IPS DF 19.7 (cell line): ENCODE measurements around the gene NTMT1.

Experiments used
- DNase-seq: peaks from one replicate; pipeline ENCODE4 v3.0.0-alpha.2; 2013; ENCODE audit warnings: low read depth, low spot score

The NTMT1 gene

DNA sequence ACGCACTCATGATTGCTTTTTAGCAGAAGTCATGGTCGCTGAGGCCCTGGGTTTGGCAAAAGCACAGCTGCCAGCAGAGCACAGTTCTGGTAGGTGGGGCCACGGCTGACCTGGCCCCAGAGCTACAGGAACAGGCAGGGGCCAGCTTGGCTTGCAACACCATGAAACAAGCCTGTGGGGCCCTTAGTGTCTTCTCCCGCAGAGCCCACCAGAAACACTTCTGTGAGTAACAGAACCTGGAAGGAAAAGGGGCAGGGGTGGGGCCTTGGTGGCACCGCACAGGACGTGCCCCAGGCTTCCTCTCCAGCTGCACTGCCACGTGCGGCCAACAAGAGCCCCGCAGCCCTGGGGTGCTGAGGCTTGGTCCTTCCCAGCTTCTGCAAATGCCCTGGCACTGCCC lies 11.1 kb downstream of the NTMT1 start:
- no peak for DNase-seq

DNA sequence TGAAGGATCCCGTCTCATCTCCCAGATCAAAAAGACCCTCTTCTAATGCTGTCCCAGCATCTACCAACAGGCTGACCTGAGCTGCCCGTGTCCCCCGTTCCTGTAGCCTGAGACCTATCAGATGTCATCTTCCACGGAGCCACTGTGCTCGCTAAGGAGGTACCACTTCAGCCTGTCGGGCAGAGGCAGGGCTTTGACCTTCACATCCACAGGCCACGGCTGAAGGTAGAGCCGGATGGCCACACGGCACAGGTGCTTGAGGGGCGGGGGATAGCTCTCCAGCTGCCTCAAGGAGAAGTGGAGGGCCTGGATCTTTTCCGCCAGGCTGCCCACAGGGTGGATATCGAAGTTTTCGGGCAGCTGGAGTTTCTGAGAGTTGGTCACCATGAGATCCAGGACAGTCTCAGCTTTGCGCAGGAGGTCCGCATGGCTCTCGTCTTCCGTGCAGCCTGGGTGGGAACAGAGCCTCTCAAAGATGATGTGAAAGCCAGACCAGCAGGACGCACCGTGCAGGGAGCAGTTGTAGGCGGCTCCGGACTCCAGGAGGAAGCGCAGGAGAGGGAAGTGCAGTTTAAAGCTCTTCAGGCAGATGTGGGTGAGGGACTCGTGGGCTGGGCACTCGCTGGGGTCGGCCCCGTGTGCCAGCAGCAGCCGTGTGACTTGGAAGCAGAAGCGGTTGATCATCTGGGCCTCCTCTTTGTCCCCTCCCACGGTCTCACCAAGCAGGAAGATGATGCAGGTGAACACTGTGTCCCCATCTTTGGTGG lies 11.9 kb downstream of the NTMT1 start:
- DNase-seq: no peak

DNA sequence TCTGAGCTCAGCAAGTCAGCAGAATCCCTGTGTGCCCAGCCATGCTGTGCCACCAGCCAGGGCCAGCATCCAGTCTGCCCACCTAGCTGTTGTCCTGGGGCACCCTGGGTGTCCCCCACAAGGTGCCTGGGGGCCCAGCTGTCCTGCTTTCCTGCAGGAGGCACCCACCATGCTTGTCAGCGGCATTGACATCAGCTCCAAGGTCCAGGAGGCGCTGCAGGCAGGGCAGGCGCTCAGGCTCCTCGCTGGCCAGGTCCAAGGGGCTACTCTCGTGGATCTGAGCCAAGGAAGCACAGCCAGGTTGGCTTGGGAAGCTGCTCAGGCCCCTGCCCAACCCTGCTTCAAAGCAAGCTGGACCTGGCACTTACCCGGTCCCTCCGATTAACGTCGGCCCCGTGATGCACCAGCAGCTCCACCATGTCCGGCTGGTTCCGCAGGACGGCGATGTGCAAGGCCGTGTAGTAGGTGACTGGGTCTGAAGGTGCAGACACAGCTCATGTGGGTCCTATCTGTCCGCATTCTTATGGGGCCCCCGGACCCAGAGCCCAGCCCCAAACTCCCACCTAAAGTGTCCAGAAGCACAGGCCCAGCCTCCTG lies 13.2 kb downstream of the NTMT1 start:
- no peak for DNase-seq

DNA sequence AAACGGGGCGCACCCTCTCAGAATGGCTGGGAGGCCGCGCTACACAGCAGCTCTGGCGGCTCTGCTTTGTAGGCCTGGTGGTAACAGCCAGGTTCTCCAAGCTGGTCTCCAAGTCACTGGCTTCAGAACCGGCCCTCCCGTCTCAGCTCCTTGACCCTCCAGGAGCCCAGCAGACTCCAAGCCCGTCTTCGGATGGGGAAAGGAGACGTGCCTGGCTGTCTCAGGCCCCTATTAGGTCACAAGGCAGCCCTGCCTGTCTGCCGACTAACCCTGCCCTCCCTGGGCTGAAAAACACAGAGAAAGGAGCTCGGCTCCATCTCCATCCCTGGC lies 13.8 kb downstream of the NTMT1 start:
- no peak for DNase-seq

DNA sequence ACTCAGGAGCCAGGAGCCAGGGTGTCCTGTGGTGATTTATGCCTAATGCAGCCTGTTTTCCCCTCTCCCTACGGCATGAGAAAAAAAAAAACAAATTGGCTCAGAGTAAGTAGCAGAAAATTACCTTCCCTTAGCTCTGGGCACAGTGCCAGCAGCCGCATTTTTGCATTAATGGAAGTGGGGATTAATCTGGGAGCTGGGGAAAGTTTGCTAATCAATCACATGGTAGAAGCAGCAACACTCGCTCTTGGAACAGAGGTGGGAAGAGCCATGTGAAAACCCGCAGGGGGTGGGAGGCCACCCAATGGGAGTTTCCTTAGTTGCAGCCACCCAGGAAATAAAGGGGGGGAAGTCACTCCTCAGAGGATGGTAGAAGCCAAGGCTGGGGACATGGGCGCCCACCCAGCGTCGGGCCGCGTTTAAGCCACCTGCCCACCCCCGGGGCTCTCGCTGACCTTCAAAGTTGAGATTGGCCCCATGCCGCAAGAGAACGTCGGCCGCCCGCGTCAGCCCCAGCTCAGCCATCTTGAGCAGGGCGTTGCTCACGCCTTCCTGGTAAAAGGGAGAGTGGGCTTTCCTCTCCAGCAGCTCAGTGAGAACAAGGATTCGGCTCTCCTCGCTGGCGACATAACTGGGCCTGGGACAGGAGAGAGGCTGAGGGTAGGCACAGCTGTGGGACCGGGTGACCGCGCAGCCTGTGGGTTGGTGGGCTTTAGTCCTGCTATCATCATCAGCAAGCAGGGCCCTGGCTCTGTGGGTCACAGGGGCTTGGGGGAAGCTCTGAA lies 14.3 kb downstream of the NTMT1 start:
- no peak for DNase-seq

DNA sequence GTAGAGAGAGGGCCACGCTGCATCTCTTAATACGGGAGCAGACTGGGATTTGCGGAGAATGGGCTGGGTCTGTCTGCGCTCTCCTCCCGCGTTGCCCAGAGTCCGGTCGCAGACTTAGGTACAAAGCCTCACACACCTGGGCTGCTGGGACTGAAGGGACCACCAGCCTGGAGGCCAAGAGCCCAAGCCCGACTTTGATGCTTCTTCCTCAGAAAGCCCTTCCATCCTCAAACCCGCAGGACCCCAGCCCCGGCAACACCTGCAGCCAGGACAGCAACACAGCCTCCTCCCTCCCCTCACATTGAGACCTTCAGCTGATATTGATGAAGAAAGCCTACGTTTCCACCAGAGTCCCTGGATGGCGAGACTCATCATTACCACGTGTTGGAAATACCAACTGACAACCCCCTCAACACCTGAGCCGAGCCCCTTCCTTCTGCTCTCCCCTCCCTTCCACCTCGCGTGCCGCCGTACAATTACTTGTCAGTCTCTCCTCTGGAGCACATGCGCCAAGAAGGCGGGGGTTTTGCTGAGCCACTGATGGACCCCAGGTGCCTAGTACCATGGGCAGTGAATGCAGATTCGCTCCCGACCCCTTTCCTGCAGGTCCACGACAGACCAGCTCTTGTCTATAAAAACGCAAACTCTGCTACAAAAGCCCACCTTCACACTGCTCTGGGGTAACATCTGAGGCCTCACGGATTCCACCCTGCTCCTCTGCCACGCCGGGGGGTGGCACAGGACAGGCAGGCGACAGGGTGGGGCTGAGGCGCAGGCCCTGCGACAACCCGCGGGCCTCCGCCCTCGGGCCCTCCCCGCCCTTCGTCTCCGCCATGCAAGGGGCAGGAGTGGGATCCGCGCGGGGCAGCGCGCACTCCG lies 15.1 kb downstream of the NTMT1 start:
- no peak for DNase-seq

DNA sequence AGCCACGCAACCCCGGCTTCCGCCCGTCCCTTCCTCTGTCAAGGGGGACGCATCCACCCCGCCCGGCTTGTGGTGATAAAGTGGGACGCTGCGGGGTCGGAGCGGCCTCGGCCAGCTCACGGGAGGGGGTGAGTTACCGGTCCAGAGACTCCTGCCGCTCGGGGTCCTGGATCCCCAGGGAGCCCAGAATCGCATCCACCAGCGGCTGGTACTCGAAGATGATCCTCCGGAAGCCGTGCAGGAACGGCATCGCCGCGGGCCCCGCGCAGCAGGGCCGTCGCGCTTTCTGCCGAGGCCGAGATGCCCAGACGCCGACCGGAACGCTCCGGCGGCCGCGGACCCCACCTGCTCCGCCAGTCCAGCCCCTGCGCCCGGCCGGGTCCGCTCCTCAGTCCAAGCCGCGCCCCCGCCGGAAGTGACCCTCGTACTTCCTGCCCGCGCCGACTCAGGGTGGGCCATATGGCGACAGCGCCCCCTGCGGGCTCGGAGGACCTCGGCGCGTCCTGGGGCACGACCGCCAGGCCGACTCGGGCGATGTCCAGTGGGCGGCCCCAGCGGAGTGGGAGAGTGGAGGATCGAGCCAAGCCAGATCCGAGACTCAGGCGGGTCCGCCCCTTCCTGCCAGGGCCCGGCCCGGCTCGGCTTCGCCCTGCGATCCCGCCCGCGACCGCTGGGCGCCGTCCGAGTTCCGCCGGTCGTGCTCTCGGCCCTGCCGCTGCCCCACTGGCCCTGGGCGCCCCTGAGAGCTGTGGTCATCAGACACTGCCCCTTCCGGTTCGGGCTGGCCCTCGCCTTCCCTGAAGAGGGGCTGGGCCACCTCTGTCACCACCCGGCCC lies 16.0 kb downstream of the NTMT1 start, which contains the start of gene ASB6:
TSS of gene ASB6 (minus strand) at position 402 of the 836 bp plus-strand sequence. CDS start at position 250, 152 bp downstream.
- DNase-seq: peak; percentile 78

DNA sequence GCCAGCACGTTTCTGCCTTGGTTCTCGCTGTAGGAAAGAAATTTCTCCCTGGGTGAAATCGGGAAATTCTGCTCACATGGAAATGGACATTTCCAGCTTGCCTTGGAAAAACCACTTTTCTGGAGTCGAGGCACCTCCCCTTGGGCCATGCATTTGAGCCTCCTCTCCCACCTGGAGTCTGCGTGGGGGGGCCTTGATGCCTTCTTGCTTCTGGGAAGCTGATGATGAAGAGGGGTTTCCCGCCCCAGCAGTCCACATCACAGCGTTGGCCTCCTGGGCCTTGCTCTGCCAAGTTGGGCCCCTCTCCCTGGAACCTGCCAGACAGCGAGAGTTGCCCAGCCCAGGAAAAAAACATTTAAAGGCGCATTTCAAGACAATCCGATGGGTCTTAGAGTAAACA lies 17.7 kb downstream of the NTMT1 start:
- no peak for DNase-seq

DNA sequence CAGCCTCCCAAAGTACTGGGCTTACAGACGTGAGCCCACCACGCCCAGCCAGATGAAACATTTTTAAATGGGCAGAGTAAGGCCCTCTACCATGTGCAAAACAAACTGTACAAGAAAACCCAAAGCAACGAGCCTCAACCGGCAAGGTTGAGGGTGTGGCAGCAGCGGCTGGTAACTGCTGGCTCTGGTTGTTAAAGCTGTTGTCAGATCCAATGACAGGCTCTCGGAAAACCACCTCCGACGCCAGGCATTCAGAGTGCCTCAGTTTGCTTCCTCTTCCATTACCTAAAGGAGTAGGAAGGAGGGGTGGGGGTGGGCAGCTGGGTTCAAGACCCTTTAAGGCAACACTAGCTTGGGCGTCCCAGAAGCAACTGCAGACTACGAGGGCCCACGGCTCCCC lies 18.4 kb downstream of the NTMT1 start:
- DNase-seq: no peak

DNA sequence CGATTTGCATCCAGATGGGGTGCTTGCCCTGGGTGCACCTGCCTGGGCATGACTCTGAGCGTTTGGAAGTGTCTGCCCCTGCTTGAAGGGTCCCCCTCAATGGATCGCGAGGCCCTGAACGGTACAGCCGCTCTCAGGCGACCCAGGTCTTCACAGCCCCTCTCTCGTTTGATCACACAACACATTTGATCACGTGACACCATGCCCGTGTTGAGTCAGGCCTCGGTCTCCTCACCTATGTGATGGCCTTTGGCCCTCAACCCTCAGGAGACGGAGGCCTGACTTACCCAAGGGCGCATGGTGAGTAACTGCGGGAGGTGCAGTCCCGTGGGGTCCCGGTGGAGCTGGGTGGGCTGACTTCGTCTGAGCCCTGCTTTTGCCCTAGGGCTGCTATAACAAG lies 18.9 kb downstream of the NTMT1 start:
- no peak for DNase-seq

DNA sequence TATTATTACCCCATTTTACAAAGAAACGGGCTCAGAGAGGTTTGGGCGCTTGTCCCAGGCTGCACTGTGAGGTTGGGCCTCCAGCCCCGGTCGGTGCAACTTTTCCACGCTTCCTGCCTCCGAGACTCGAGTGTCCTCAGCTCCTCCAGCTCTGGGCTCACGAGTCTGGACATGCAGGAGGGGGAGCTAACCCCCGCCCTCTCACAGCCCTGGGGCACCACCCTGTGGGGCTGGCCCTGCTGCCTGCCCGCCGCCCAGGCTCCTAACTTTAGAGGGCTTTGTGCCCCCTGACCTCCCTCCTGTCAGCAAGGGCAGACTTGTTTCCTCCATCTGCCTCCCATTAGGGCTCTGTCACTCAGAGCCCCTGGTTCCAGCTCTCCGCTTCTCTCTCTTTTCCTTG lies 20.3 kb downstream of the NTMT1 start:
- DNase-seq: no peak

DNA sequence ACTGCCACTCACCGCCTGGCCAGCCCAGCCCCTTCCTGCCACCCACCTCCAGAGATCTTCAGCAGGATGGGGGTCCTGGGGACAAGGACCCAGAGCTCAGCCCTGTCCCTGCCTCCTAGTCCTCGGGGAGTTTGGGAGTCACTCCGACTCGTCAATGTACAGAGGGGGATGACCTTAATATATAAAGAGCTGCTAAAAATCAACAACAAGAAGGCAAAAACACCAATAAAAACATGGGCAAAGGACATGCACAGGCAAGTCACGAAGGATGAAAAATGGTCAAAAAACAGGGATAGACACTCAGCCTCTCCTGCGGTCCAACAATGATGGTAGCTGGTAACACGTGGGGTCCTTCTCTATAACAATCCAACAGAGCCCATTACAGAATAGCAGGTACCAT lies 20.7 kb downstream of the NTMT1 start:
- no peak for DNase-seq

DNA sequence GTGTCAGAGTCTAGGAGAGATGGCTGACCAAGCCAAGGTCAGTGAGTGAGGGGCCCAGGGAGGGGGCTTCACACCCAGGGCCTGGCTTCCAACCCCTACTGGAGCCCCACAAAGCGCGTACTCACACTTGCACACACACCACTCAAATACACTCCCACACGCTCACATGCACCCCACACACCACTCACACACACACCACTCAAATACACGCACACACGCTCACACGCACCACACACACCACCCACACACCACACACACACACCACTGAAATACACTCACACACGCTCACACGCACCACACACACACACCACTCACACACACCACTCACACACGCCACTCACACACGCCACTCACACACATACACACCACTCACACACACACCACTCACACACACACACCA lies 21.7 kb downstream of the NTMT1 start:
- DNase-seq: no peak

DNA sequence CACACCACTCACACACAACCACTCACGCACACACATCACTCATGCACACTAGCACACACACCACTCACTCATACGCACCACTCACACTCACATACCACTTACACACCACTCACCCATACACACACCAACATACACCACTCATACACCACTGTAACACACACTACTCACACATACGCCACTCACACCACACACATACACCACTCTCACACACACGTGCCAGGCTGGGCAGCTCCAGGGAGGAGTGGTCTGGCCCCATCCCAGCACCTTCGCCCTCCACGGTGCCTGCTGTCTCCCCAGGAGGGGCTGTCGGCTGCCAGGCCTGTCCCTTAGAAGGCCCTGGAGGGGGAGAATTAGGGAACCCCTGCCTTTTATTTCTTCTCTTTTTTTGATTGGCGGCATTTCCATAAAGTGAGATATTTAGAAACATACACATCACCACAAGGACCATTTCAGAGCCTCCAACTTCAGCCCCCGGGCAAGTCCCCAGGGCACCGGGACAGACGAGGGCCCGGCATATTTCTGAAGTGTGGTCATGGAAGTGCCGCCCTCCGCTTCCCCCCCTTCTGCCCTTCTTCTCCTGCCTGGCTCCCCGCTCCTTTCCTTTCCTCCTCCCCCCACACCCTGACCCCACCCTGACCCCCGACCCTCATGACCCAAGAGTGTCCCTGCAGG lies 22.3 kb downstream of the NTMT1 start:
- no peak for DNase-seq

DNA sequence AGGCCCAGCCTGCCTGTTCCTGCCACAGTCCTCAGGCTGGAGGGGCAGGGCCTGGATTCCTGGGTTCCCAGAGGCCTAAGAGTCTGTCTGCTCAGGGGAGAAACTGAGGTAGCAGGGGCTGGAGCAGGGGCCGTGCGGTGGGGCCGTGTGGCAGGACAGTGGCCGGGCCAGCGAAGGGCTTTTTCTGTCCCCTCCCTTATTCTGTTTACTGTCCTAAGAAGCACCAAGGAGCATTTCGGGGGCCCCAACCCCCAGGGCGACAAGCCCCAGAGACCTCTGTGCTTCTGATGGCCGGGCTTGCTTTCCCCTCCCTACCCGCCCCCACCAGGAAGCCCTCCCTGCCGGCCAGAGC lies 22.8 kb downstream of the NTMT1 start:
- no peak for DNase-seq

DNA sequence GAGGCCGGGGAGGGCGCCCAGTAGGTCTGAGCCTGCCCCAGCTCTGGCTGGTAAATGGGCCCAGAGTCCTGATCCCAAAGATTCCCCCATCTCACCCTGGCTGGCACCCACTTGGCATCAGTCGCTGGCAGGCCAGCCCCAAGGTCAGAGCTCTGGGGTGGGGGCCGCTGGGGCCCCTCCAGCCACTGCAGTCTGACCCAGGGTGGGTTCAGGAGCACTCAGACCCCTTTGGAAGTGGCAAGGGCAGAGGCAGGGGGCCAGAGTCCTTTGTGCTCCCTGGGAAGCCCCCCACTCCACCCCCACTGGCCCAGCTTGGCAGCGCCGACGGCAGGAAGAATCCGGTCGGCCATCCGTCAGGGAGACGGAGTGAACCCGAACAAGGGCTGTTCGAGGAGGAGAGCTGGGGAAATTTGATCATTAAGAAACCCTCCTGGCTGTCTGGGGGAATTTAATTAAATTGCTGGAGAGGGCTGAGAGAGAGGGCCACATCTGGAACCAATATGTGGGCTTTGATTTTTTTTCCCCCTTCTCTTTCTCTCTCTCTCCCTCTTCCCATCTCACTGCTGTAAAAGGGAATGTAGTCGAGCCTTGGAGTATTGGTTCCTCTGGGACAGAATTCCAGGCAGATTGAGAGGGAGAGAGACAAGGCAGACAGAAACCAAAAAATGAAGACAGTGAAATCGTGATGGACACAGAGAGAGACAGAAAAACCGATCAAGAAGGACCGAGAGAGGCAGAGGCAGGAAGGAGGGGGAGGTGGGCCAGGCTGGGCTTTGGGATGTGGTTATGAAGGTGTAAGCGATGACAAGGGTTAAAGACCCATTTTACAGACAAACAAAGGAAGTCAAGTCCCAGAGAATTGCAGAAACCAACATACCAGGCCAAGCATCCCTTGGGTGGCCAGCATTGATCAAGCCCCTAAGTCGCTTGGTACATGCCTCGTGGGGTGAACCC lies 24.0 kb downstream of the NTMT1 start:
- DNase-seq: no peak

DNA sequence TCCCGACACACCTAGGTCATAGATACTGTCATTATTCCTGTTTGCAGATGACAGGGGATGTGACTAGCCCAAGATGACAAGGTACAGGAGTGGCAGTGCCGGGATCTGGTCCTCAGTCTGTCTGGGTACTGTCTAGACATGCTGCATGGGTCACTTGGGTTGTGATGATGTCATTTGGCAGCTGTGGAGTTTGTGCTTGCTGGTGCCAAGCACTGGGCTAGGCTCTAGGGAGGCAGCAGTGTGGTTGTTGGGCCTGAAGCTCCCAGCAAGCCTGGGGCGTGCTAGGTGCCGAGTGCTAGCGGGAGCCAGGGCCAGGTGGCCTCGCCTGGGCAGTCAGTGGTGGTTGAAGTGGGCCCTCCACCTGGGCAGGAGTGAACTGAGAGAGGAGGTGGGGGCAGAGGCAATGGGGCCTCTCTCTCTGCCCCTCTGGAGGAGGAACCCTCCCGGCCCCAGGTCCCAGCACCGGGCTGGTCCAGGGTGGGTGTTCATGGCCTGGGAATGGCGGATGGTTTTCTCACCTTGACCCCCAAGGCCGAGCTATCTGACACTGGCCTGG lies 24.8 kb downstream of the NTMT1 start:
- DNase-seq: no peak

DNA sequence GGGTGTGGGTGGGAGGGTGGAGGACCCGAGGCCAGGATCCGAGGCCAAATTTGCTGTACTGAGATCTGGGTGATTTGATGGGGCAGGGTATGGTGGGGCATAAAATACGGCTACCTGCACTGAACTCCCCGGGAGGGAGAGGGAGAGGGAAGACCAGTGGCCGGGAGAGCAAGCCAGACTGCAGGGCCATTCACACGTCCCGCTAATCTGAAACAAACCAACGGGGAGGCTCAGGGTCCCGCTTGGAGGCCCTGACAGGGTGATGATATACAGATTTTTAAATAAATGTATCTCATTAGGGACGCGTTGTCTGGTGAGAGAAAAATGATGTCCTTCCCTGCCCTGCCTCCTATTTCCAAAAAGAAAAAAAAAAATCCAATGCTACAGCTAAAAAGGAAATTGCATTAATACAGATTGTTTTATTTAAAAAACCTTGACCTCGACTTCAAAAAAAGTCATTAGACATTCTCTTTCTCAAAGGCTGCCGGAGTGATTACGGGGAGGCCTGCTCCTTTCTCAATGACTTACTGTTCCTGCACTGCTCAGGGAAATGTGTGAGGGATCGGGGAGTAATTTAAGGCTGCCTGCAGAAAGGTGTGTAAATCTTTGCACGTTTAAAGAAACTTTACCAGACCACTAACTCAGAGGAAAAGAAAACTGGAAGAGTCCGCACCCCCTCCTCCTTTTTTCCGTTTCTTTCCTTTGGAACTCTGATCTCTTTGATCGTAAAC lies 28.0 kb downstream of the NTMT1 start:
- DNase-seq: no peak
